Keratinocyte (primary cell): ENCODE data around the gene ZNF148. TPM values are rescaled to one million over a fixed set of nuclear protein-coding genes. Genes with fewer than 3 reads are reported as not detected.

Source experiments
- DNase-seq: peaks from one replicate; pipeline ENCODE4 v3.0.0-alpha.2; 2011; ENCODE audit warnings: low read depth, missing footprints, low spot score
- FAIRE-seq: peaks from 2 replicates; lab custom pipeline; 2011; peaks lifted over from hg19 to GRCh38; lab: Jason Lieb, UNC
- H2AFZ ChIP-seq: 2 replicates; pipeline ENCODE4 v1.6.0; 2012; ENCODE audit warnings: low read length, control low read depth, inconsistent platforms; ENCODE audit not compliant: control insufficient read depth
- H3K27ac ChIP-seq: 2 replicates; pipeline ENCODE4 v1.5.1; 2011; ENCODE audit warnings: low read length; ENCODE audit not compliant: control insufficient read depth, insufficient read depth
- H3K27me3 ChIP-seq: 3 replicates; pipeline ENCODE4 v1.6.0; 2011; ENCODE audit warnings: low read length; ENCODE audit not compliant: control insufficient read depth, insufficient read depth; ENCODE audit errors: extremely low read depth
- H3K36me3 ChIP-seq, 2 experiments: 2 replicates in 1 of 2; 3 replicates in 1 of 2; pipeline ENCODE4 v1.5.1; 2011; ENCODE audit warnings: low read length in 2 of 2, mild to moderate bottlenecking in 1 of 2; ENCODE audit not compliant: control insufficient read depth in 2 of 2, insufficient read depth in 2 of 2; ENCODE audit errors: extremely low read depth in 1 of 2
- H3K4me1 ChIP-seq: 3 replicates; pipeline ENCODE4 v1.5.1; 2011; ENCODE audit warnings: low read length; ENCODE audit not compliant: control insufficient read depth, insufficient read depth; ENCODE audit errors: extremely low read depth
- H3K4me2 ChIP-seq: 3 replicates; pipeline ENCODE4 v1.6.0; 2011; ENCODE audit warnings: low read depth, low read length; ENCODE audit not compliant: control insufficient read depth, insufficient read depth; ENCODE audit errors: extremely low read depth
- H3K4me3 ChIP-seq, 3 experiments: fragments of 200-600 bp in 1 of 3; sonication (generic) in 1 of 3; 2 replicates in 2 of 3; 3 replicates in 1 of 3; pipeline ENCODE4 v1.5.1; 2011 to 2016; ENCODE audit warnings: low read length in 3 of 3, mild to moderate bottlenecking in 3 of 3, control low read depth in 2 of 3, inconsistent platforms in 1 of 3, low read depth in 1 of 3, mixed read lengths in 1 of 3, mixed run types in 1 of 3, moderate library complexity in 1 of 3; ENCODE audit not compliant: control insufficient read depth in 2 of 3, insufficient read depth in 2 of 3; ENCODE audit errors: extremely low read depth in 1 of 3
- H3K79me2 ChIP-seq: 2 replicates; pipeline ENCODE4 v1.6.0; 2012; ENCODE audit warnings: low read length; ENCODE audit not compliant: control insufficient read depth, insufficient read depth
- H3K9ac ChIP-seq: 3 replicates; pipeline ENCODE4 v1.6.0; 2011; ENCODE audit warnings: low read length; ENCODE audit not compliant: control insufficient read depth, insufficient read depth; ENCODE audit errors: extremely low read depth
- H3K9me1 ChIP-seq: 3 replicates; pipeline ENCODE4 v1.6.0; 2011; ENCODE audit warnings: low read length; ENCODE audit not compliant: control insufficient read depth, insufficient read depth; ENCODE audit errors: extremely low read depth
- H3K9me3 ChIP-seq: 2 replicates; pipeline ENCODE4 v1.5.1; 2012; ENCODE audit warnings: low read depth, low read length; ENCODE audit not compliant: control insufficient read depth
- H4K20me1 ChIP-seq: 3 replicates; pipeline ENCODE4 v1.6.0; 2011; ENCODE audit warnings: low read length; ENCODE audit not compliant: control insufficient read depth, insufficient read depth; ENCODE audit errors: extremely low read depth
- CTCF ChIP-seq, 3 experiments: IDR thresholded peaks in 1 of 3; conservative IDR thresholded peaks in 1 of 3; optimal IDR thresholded peaks in 1 of 3; 2 replicates in 2 of 3; 3 replicates in 1 of 3; pipeline versions ENCODE3 to v1.5.1; 2011; ENCODE audit warnings: low read length in 3 of 3, mild to moderate bottlenecking in 3 of 3, moderate library complexity in 2 of 3, control low read depth in 1 of 3, inconsistent platforms in 1 of 3; ENCODE audit not compliant: insufficient read depth in 2 of 3; ENCODE audit errors: extremely low read depth in 1 of 3
- EZH2 ChIP-seq: IDR thresholded peaks from one replicate; pipeline ENCODE4 v1.6.1; 2012; ENCODE audit warnings: inconsistent platforms, mild to moderate bottlenecking, low read length, moderate library complexity
- dilution Hi-C: fragments of 300-500 bp; cut with MboI; formaldehyde crosslinking; loops from one replicate; pipeline ENCODE4 v1.7.0; 2020; ENCODE audit warnings: low sequenced_read_pairs; ENCODE audit not compliant: extremely low pct_ligation_motif_present
- polyA plus RNA-seq, 5 experiments: library from polyadenylated mRNA; depleted of rRNA in 3 of 5; stranded (reverse) in 3 of 5; stranded (forward) in 1 of 5; unstranded in 1 of 5; fragments of >200 nt; gene quantifications; 1 replicate in 1 of 5; 2 replicates in 3 of 5; 3 replicates in 1 of 5; pipeline versions ENCODE4 v1.2.1 to v1.2.3, GENCODE V29; 2011 to 2012; ENCODE audit warnings: missing spikeins in 2 of 5, low read depth in 1 of 5, low replicate concordance in 1 of 5
- small RNA-seq, 3 experiments: library from RNA; depleted of rRNA; stranded (forward); fragments of <200 nt; gene quantifications; one replicate each; pipeline ENCODE3, GENCODE V24; 2012; ENCODE audit warnings: low read depth in 3 of 3, low replicate concordance in 1 of 3; ENCODE audit not compliant: insufficient read length in 3 of 3

ZNF148 gene
- polyA plus RNA-seq, 1 donor (not counting 4 experiments of a cell fraction or from before 2014, with no cell fraction given), result 21.4 TPM

- no peaks in the 10 kb centered on the region for H3K9me3 ChIP-seq
- no peak overlapping the region for H2AFZ ChIP-seq
- no peak for TF ChIP-seq CTCF (optimal IDR thresholded peaks at IDR 0.05 in 1 of 3, IDR thresholded peaks at IDR 0.05 in 1 of 3, conservative IDR thresholded peaks at IDR 0.05 in 1 of 3; ENCODE audit: extremely low read depth in 1 of 3, insufficient read depth in 2 of 3, low read length in 3 of 3)
- no peak for TF ChIP-seq EZH2
- H3K79me2 ChIP-seq, result no peaks in the 10 kb centered on the region
- no peak overlapping the region for H3K9ac ChIP-seq
- no peak overlapping the region for H3K4me3 ChIP-seq
- H3K4me2 ChIP-seq, result no peak overlapping the region
- no peaks in the 10 kb centered on the region for H3K4me1 ChIP-seq
- peaks cover 0 to 2% of the 10 kb centered on the region in 2 experiments for H3K36me3 ChIP-seq
- no peaks in the 10 kb centered on the region for H3K27me3 ChIP-seq
- FAIRE-seq (no peak), DNase-seq (no peak)
- H3K9me1 ChIP-seq, result no peaks in the 10 kb centered on the region
- no peaks in the 10 kb centered on the region for H4K20me1 ChIP-seq
- dilution Hi-C loops, result no loop called here
- no peak overlapping the region for H3K27ac ChIP-seq
Measured at GRCh38 chr3:125177746-125178145, 197.4 kb downstream of the ZNF148 start.

Small RNA genes within 50 kb of the gene (small RNA-seq; reads per million reads assigned to genes)
- 0 reads per million in 3 experiments for gene RNU6-232P

Other genes starting within 250 kb of the ZNF148 start
- gene SLC12A8, start 162.6 kb downstream of the ZNF148 start, polyA plus RNA-seq, result 6.9 to 10.1 TPM (median 9.2 TPM) in 3 replicates
- 9.2 to 17.9 TPM (median 10.4 TPM) in 3 replicates for gene SNX4, start 144.9 kb upstream of the ZNF148 start, polyA plus RNA-seq
- 7.4 to 11.3 TPM (median 8.0 TPM) in 3 replicates for gene OSBPL11, start 220.2 kb upstream of the ZNF148 start, polyA plus RNA-seq